Nucleus accumbens (tissue), 56 donors: ENCODE results near the gene CAPN2.
"Not testable (repeated sequence)": the region's sequence is repeated elsewhere in the genome, so short reads cannot be mapped to it uniquely, and the experiment has no call there.

Experiments used
- DNase-seq, 56 donors: peaks; one replicate each; lab custom pipeline; 2025; lab: John Stamatoyannopoulos, UW

CAPN2 gene

GRCh38 chr1:223815865-223816264, 103.5 kb downstream of the CAPN2 start:
- no peak for DNase-seq

GRCh38 chr1:223817265-223817664, 104.9 kb downstream of the CAPN2 start:
- not testable (repeated sequence) for DNase-seq

DNA sequence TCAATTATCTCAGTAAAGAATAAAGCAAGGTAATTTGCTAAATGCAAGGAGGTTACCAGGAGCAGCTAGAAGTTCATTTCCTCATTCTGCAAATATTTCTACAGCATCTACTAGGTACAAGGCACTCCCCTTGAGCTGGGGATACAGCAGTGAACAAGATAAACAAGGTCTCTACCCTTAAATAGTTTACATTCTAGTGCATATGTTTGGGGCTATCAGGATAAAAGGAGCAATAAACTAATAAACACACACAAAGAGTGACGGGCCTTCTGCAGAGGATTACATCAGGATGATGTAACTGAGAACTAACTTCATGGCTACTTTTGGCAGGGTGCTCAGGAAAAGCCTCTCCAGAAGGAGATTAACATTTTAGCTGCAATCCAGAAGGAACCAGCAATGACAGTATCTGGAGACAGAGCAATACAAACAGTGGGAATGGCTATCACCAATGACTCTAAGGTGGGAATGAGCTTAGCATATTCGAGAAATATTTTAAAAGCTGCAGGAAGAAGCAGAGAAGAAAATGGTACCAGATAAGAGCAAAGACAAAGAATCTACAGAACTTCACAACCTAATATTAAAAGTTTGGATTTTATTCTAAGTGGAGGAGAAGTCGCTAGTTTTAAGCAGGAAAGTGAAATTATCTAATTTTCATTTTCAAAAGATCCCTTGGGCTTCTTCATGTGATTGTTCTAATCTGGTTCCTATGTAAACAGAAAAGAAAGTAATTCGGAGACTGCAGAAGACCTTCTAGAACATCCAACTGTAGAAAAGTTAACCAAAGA, 107.6 kb downstream of the CAPN2 start:
- DNase-seq: no peak

DNA sequence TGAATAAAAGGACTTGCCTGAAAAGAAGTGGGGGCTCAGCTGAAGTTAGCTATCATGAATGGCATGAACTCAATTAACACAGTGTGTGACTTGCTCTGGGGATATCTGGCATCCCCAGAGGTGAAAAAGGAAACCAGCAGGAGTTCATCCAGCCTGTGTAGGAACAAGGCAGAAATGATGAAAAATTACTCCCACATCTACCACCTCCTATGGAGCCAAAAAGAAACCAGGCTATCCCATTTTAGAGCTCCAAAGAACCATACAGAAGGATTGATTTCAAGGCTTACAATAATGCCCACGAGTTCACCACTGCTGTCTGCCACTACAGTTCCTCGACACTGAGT, 108.1 kb downstream of the CAPN2 start:
- DNase-seq: no peak

GRCh38 chr1:223820971-223821370, 108.6 kb downstream of the CAPN2 start:
- DNase-seq: no peak

DNA sequence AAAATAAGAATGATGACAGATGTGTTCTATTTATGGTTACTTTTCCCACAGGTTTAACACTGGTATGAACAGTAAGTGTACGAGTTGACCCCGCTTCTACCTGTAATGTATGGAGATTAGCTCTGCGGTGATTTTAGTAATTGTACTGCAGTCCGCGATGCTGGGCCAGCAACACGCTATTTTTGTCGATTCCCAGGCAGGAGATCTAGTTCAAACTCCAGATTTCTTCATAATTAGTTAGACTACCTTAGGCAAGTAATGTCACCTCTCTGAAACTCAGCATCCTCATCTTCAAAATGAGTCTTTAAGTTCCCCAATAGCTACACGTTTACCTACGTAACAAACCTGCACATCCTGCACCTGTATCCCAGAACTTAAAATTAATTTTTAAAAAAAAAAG, 111.9 kb downstream of the CAPN2 start:
- DNase-seq: no peak

- no peak for DNase-seq
Observed at GRCh38 chr1:223824712-223825111, 112.4 kb downstream of the CAPN2 start.
